Left forelimb (tissue), 1 donor: ENCODE results near the gene KCNQ5.

Experiments used
- DNase-seq: peaks from one replicate; pipeline ENCODE4 v3.0.0-alpha.2; 2018; ENCODE audit warnings: low spot score

KCNQ5 gene

DNA sequence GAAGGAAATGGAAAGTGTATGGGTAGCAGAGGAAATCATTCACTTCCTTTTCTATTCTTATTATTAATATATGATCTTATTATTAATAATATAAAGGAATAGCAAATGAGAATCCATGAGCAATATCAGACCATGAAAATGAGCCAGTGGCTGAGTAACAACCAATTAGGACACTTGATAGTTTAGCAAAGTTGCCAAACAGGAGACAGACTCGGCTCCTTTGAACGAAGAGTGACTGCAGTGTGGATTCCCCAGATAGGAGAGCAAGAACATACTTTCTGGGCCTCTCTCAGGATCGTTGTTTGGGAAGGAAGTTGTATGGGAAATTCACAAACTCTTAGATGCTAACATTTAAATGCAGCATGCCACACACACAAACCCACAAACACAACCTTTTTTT lies 381.4 kb downstream of the KCNQ5 start:
- no peak for DNase-seq

DNA sequence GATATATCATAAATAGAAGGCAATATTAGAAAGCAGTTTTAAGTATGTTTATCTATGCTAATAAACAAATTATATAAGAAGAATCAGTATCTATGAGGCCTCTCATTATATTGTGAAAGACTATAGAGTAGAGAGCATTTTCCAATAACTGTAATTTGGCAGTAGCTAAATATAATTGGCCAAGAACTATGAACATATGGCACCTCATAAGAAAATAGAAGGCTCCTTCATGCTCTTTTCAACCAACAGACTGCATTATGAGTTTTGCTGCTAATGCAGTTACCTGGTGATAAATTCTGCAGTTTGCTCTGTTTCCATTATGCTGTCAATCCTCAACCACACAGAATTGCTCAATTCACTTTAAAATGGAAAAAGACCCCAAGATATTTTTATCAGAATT lies 382.4 kb downstream of the KCNQ5 start:
- DNase-seq: no peak

DNA sequence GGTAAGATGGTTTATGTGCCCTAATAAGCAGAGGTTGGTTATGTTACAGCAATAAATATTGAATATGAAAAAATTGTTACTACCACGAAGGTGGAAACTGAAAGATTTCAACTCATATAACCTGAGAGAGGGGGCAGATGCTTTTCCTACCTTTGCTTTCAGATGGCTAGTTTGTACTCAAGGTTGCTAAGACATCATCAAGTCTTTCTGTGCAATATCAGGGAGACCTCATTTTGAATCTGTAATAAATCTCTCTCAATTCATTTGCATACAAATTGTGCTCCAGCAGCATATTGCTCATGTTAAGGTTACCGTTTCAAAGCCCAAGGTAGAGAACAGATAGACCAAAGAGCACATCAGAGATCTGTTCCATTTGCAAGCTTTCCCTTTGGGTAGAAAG lies 383.0 kb downstream of the KCNQ5 start:
- no peak for DNase-seq

DNA sequence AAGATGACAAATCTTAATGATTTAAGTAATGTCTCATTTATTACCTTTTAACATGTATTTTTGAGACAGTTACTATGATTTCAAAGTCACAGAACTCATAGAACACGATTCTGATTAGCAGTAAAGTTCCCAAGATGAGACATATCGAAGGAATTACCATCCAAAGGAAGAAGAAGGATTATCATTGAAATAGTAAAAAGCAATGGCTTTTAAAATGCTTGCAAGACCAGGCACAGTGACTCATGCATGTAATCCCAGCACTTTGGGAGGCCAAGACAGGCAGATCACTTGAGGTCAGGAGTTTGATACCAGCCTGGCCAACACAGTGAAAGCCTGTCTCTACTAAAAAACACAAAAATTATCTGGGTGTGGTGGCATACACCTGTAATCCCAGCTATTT lies 384.3 kb downstream of the KCNQ5 start:
- no peak for DNase-seq

DNA sequence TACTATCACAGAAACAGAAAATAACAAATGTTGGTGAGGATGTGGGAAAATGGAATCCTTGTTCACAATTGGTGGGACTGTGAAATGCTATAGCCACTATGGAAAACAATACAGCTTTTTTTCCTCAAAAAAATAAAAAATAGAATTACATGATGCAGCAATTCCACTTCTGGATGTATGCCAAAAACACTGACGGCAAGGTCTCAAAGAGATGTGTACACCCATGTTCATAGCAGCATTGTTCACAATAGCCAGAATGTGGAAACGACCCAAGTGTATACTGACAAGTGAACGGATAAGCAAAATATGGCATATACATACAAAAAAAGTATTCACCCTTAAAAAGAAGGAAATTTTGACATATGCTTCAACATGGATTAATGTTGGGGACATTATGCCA lies 390.1 kb downstream of the KCNQ5 start:
- no peak for DNase-seq

DNA sequence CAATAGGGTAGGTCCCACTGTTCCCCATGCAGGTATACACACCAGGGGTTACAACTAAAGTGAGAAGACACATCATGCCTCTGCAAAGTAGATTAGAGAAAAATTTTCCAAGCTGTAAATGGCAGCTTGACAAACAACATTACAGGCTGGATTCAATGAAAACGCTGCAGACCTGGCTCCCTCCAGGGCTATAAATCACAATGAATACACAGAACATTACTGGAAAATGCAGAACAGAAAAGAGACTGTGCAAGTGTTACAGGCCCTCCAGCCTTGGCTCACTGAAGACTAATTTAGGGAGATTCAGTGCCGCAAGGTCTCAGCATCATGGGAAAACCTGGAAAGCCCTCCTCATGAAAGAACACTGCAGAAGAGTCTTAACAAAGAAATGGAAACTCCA lies 395.6 kb downstream of the KCNQ5 start:
- DNase-seq: no peak

DNA sequence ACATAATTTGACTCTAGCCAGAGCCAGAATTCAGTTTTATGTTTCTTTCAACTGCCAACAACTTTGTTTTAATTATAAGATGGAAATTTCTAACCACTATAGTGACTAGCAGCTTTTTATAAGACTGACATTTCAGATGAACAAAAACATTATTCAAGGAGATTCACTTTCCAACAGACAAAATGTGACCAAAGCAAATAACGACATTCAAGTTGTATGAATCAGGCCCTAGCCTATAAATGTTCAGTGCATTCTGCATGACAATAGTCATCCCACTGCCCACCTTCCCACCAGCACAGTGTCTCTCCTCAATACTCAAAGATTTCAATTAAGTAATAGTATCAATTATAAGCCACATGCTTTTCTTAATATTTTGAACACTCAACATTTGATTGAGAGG lies 402.7 kb downstream of the KCNQ5 start:
- no peak for DNase-seq

DNA sequence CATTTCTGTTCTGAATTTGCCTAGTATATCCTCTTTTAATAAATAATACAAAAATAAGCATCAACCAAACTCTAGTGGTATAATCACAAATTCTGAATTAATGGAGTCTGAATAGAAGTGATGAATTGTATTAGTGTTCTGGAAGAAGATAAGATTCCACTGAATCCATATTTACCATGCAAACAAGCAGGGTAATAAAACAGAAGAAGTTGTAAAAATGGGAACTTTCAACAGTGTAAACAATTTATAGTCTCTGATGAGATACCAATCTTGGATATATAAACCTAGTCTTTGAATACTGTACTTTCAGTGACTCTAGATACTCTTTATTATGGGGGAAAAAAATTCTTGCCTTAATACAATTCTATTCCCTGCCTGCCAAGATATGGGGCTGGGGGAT lies 405.8 kb downstream of the KCNQ5 start:
- DNase-seq: no peak

DNA sequence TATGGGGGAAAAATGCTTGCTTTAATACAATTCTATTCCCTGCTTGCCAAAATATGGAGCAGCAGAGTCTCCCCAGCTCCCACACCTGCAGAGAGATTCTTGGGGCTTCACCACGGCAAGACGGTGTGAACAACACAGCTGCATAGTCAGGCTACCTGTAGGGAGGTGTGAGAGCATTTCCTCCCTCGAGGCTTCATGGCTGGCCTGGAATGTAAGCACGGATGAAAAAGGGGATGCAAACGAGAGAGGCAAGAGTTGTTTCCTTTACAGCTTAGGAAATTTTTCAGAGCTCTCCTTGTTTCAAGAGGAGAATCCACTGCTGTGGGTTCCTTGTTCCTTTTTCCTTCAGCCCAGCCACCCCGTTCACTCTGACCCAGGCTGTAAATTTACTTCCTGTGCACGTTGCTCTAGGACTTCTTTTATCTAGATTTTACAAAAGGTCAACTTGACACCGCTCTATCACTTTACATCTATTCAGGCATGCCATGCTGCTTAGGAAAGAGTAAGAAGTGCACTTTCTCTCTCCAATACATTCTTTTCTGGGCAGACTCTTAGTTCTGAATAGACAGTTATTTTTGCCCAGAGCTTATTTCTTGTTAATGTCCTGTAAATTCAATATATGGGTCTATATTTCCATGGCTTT lies 406.4 kb downstream of the KCNQ5 start:
- no peak for DNase-seq

DNA sequence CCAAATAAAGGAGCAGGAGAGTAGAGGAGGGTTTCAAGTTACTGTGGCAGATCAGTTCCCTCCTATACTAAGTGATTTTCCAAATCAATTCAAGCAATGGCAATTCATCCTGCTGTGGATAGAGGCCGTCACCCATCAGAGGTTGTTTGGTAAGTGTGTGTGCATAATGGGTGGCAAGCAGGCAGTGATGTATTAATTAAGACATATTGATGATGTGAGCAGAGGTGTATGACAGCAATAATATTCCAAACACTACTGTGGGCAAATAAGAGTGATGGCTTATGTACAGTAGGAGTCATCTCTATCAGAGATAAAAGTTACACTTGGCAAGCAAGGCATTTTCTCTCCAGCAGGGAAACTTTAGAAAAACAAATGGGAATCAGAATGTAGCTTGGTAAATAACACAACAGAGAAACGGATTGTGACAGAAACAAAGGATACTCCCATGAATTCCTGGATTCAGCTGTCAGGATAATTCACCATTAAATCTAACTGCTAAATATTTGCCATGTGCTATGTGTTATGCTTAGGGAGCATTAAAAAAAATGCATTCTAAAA lies 407.1 kb downstream of the KCNQ5 start:
- DNase-seq: no peak

DNA sequence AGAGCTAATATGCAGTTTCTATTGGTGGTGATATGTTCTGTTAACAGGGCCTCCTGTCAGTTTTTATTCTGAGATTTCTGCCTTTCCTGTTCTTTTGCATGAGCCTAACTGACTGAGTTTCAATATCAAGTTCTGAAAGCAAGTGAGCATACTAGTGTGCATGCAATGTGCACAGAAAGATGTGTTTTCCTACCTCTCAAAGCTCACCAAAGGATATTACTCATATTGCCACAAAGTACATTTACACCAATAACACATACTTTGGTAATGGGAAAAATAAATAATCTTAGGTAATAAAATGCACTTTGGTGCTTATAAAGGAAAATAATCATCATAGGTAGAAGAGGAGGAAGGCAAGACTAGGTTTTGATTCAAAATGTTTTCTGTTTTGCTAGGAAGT lies 408.4 kb downstream of the KCNQ5 start:
- no peak for DNase-seq

DNA sequence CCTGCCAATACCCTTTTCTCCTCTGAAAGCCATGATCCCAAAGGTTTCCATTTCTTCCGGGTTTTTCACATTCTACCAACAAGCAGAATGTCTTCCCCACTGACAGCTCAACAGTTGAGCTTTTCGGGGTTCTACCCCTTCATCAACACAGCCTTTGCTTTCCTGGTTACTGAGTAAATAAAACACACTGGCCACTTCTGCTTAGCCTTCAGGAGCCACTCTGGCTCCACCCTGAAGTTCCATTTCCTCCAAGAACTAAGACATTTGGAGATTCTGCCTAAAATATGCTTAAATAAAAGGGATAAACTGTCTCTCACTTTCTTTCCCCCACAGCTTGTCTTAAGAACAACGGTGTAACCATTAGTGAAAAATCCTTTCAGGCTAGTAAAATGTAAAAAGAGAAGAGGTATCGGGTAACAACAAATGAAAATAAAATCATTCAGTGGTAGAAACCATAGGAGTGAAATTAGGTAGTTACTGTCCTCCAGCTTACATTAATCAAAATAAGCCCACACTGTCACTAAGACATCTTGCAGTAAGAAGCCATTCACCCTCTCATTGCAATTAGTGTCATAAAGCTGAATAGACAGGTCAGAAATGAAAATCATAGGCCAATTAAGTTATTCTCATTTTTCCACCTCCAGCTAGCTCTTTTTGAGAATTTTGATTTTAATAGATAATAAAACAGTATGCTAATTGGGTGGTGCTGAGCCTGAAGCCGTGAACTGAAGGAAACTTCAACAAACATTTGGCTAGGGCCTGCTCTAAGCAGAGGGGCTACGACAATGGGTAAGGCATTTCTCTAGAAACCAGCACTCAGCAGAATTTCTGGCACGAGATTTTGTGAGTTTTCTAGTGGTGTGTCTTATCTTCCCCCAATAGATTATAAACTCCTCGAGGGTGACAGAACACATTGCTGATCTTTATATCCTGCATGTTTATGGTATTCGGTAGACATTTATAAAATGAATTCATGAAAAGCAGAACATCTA lies 409.2 kb downstream of the KCNQ5 start:
- no peak for DNase-seq

DNA sequence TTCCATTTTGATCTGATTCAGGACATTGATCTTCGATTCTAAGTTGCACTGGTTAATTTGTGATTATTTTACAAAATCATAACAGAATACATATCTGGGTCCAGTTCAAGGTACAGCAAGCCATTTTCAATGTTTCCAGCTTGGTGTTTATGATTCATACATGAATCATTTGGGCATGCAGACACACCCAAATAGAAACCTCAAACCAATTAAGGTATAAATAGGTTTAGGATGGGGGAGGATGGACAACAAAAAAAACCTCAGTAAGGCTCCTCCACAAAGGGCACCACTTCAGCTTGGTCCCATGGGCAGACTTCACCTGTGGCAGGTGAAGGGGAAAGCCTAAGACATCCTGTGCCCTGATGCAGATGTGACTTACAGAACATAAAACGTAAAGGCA lies 410.7 kb downstream of the KCNQ5 start:
- no peak for DNase-seq

DNA sequence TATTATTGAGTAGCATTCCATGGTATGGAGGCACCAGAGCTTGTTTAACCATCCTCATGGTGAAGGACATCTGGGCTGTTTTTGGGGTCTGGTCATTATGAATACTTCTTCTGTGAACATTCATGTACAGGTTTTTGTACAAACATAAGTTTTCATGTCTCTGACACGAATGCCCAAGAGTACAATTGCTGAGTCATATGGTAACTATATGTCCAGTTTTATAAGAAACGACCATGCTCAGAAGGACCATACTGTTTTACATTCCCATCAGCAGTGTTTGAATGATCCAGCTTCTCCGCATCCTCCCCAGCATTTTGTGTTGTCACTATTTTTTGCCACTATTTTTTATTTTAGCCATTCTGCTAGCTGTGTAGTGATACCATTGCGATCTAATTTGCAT lies 414.8 kb downstream of the KCNQ5 start:
- DNase-seq: no peak

DNA sequence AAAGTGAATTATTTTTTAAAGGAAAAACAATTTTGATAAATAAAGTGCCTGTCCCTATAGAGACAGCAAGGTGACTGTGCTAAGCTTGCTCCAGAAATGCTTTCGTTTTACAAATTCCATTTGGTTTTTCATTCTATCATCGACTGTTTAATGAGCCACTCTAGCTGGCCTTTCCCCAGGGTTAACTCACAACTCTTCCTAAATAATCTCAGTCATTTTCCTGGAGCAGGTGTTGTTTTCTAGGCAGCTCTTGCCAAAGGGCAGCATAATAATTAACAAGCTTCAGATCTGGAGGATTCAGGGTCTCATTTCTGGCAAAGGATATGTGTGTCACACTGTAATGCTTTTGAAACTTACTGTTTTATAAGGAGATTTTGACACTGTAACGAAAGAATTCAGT lies 419.2 kb downstream of the KCNQ5 start:
- no peak for DNase-seq

DNA sequence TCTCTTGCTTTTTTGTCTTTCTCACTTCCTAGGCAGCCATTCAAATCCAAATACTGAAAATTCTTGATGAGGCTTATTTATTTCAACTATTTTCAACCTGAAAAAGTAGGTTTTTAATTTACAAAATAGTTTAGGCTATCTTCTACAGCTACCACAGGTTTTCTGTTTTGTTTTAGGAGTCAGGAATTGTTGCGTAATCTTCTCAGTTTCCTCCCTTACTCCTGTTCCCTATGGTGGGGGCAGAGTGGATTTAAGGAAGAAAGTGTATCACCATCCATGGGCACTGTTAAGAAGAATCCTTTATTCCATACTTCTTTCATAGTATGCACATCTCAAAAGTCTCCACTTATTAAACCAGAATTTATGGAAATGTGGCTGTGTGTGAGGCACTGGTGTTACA lies 421.0 kb downstream of the KCNQ5 start:
- DNase-seq: no peak

DNA sequence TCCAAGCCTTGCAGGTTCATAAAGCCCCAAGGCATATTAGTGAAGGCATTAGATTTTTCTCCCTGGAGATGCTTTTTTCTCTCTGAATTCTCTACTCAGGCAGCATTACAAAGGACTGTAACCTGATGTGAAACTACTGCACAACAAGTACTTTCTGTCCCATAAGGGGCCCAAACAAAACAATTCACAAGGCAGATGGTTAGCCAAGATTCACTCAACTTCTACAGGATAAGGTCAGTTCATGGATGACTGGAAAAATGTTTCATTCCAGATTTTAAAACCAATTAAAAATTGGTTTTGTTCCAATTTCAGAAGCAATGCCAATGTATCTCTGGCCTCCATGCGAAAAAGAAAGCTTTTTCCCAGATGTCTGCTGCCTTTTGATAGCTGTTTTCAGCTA lies 421.6 kb downstream of the KCNQ5 start:
- no peak for DNase-seq

DNA sequence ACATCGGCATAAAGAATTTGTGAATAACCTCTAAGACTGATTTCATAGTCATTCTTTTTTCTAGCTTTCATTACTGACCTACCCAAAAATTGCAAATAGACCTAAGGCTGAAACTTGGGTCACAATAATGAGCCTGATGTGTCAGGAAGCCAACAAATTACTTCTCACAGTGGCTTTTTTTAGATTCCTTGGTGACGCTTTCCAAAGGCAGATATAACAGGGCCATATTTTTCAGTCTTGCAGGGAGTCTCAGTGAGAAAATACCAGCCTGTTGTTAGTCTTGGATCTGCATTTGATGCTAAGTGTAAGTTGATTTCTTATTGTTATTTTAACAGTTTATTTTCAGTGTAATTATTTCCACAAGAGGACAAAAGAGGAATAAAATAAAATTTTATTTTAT lies 423.7 kb downstream of the KCNQ5 start:
- DNase-seq: no peak

DNA sequence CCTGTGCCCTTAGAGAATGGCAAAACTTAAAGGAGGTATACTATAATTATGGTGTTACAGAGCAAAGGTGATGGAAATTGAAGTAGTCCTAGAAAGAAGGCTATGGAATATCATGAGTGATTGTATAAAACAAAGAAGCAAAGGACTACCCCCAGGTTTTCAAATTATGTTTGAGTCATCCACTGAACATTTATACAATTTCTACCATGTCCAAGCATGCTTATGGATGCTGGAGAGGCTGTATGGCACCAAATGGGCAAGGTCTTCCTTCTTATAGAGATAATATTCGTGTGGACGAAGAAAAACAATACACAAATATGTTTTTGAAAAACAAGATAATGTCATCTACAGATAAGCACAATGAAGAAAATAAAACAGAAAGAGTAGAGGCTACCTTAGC lies 425.9 kb downstream of the KCNQ5 start:
- DNase-seq: no peak

DNA sequence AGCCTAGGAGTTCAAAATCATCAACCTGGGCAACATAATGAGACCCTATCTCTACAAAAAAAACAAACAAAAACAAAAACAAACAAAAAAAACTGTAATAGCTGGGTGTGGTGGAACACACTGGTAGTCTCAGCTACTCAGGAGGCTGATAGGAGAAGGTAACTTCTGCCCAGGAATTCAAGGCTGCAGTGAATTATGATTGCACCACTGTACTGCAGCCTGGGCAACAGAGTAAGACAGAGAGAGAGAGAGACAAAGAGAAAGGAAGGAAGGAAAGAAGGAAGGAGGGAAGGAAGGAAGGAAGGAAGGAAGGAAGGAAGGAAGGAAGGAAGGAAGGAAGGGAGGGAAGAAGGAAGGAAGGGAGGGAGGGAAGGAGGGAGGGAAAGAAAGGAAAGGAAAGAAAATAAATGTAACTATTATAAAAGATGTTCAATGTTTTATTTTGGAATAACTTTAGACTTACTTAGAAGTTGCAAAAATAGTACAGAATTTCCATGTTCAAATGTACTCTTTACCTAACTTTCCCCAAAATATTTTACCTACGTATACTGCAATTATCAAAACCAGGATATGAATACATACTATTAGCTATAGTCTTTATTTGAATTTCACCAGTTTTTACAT lies 428.2 kb downstream of the KCNQ5 start:
- DNase-seq: no peak

DNA sequence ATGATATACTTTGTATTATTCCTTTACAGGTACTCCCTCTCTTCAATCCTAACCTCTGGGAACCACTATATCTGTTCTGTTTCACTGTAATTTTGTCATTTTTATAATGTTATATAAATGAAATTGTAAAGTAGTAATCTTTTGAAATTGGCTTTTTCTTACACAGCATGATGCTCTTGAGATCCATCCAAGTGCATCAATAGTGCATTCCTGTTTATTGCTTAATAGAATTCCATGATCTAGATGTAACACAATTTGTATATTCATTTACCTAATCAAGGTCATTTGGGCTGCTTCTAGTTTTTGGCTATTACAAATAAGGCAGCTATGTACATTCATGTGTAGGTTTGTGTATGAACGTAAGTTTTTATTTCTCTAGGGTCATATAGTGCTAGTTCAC lies 428.8 kb downstream of the KCNQ5 start:
- no peak for DNase-seq

DNA sequence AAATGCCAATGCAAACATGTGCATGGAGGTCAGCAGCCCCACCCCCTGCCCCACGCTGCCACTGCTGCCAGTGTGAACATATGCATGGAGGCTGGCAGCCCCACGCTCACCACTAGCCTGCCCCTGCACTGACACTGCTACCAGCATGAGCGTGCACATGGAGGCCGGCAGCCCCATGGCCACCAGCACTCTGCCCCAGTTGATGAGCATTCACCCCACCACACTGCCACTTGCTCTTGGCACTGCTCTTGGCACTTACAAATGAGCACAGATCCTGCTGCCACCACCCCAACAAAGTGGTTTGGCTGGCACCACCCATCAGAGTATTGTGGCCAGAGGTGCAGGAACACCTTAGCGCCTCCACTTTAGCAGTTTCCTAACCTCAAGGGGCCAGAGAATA lies 429.3 kb downstream of the KCNQ5 start:
- no peak for DNase-seq

DNA sequence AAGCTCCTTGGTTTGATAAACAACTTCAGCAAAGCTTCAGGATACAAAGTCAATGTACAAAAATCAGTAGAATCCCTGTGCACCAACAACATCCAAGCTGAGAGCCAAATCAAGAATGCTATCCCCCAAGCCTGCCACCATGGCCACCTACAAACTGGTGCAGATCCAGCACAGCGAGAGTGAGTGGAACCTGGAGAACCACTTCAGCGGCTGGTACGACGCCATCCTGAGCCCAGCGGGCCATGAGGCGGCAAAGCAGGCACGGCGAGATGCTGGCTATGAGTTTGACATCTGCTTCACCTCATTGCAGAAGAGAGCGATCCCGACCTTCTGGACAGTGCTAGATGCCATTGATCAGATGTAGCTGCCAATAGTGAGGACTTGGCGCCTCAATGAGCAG lies 433.1 kb downstream of the KCNQ5 start:
- DNase-seq: no peak
